ENCODE data around the gene TBPL2.
"Not testable (repeated sequence)": the region's sequence is repeated elsewhere in the genome, so short reads cannot be mapped to it uniquely, and the experiment has no call there.

Gene TBPL2

DNA sequence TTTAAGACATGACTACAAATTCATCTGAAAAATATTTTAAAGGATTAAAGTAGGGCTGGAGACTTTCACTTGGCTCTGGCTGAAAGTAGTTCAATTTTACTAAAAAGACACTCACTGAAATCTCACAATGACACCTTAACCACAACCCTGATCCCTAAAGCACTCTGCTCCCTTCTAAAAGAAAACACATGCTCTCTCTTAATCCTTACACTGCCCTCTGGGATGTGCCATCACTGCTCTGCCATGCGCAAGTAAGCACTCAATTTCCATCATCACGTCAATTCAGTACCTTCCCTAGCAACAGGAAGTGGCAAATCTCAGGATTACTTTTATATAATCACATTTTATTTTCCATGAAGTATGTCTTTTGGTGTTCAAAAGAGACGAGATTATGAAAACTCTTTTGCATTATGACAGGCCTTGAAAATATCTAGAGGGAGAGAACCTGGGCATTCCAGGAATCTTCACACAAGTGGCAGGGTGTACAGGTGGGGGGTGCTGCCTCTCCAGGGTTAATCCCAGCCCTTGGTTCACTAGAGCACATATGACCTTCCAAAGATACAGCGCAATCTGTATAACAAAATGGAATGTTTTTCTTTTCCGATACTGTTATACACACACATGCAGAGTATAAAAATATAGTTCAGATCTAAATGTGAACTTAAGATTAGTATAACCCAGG is 36.1 kb downstream of the TBPL2 start:
- no peak for DNase-seq (ENCODE audit: low read depth)

GRCh38 chr14:55401751-55402150 is 38.7 kb downstream of the TBPL2 start:
- DNase-seq (ENCODE audit: low read depth), result no peak

- no peak for DNase-seq (ENCODE audit: low read depth)
Measured at GRCh38 chr14:55399852-55400251, 40.6 kb downstream of the TBPL2 start.

GRCh38 chr14:55399183-55399582 is 41.2 kb downstream of the TBPL2 start:
- DNase-seq (ENCODE audit: low read depth), result no peak

DNA sequence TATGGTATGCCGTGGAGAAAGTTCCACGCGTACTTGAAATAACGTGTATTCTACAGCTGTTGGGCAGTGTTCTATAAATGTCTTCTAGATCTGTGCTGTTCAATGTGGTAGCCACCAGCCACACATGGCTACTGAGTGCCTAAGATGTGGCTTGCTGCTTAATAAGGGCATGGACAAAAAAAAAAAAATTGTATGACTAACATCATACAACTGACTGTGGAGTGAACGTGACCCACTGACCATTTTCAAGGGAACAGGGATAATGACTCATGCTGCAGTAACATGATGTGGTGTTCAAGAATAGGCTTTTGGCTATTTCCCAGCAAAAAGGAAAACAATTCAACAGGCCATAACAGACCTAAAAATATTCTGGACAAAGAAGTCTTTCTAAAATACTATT is 41.7 kb downstream of the TBPL2 start:
- no peak for DNase-seq (ENCODE audit: low read depth)

- DNase-seq (ENCODE audit: low read depth), result no peak
Measured at GRCh38 chr14:55389330-55389729, 51.1 kb downstream of the TBPL2 start.

DNA sequence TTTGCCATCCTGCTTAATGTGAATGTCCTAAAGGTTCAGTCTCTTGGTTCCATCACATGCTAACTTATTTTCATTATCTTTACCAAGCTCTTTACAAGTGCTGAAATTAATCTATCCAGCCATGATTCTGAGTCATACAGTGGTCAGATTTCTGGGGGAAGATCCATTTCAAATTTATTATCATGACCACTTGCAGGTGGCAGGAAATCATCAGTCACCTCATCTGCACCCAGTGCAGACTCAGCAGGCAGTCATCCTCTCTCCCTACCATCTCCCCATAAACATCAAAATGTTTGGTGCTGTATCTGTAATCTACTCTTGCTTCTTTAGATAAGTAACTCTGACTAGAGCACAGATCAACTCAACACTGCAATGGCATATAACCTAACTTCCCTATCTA is 52.3 kb downstream of the TBPL2 start:
- no peak for DNase-seq (ENCODE audit: low read depth)

DNA sequence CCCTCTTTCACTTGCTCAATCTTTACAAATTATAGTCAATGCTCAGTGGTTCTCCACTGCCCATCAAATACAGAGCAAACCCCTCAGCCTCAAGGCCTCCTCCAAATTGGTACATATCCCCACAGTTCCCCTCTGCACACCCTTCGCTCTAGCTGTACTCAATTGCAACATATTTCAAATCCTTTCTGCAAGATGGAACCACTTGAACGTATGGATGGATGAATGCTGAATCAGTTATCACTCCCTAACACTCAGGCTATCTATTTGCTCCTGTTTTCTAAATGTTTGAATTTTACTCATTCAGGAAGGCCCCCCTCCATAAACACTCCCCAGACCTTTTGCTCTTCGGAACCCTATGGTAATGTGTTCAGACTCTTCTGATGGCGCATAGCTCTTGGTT is 53.3 kb downstream of the TBPL2 start:
- DNase-seq (ENCODE audit: low read depth), result no peak

- DNase-seq (ENCODE audit: low read depth), result no peak
Measured at GRCh38 chr14:55386037-55386808, 54.2 kb downstream of the TBPL2 start.

GRCh38 chr14:55384536-55384935 is 55.9 kb downstream of the TBPL2 start:
- no peak for DNase-seq (ENCODE audit: low read depth)

- DNase-seq (ENCODE audit: low read depth), result no peak
Measured at GRCh38 chr14:55383541-55384140, 56.8 kb downstream of the TBPL2 start.

DNA sequence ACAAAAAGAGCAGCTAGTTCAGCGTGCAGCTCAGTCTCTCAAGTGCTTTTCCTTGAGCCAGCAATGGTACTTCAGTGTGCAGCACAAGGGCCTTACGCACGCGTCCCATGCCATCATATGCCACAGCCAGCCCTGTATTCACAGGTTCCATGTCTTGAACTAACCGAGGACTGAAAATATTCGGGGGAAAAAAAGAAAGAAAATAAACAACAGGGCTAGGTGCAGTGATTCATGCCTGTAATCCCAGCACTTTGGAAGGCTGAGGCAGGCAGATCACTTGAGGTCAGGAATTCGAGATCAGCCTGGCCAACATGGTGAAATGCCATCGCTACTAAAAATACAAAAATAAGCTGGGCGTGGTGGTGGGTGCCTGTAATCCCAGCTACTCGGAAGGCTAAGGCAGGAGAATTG is 57.4 kb downstream of the TBPL2 start:
- DNase-seq (ENCODE audit: low read depth), result not testable (repeated sequence)

DNA sequence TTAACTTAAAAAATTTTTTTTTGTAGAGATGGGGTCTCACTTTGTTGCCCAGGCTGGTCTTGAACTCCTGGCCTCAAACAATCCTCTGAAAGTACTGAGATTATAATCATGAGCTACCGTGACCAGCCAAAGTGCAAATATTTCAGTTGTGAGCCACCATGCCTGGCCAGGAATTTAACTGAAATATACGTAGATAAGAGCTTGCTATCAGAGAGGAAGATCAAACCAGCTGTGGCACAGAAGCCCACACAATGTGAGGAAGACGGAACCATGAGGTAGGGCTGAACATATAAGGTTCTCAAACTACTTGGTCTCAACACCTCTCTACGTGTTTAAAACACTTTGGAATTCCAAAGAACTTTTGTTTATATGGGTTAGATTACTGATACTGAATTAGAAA is 57.9 kb downstream of the TBPL2 start:
- no peak for DNase-seq (ENCODE audit: low read depth)

DNA sequence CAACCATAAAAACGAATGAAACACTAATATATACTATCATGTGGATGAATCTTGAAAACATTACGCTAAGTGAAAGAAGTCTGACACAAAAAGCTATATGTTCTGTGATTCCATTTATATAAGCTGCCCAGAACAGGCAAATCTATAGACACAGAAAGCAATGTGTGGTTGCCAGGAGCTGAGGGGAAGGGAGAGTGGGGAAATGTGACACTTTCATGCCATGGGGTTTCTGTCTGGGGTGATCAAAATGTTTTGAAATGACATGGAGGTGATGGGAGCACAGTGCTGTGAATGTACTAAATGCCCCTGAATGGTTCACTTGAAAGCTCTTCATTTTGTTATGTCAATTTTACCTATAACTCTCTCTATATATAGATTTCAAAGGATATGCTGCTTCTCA is 58.9 kb downstream of the TBPL2 start:
- no peak for DNase-seq (ENCODE audit: low read depth)

- DNase-seq (ENCODE audit: low read depth), result no peak
Measured at GRCh38 chr14:55381040-55381439, 59.4 kb downstream of the TBPL2 start.

DNA sequence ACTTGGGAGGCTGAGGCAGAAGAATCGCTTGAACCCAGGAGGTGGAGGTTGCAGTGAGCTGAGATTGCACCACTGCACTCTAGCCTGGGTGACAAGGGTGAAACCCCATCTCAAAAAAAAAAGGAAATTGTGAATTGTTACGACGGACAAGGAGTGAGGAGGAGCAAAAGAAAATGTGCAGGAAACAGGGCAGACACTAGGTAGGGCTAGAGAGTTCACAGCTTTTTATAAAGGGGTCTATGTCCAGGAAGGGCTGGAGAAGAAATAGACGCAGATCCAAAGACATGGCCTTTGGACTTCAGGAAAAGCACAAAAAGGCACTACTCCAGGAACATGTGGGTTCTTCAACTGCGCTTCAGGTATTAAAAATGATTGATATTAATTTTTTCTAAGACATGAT is 63.2 kb downstream of the TBPL2 start:
- DNase-seq (ENCODE audit: low read depth), result no peak

DNA sequence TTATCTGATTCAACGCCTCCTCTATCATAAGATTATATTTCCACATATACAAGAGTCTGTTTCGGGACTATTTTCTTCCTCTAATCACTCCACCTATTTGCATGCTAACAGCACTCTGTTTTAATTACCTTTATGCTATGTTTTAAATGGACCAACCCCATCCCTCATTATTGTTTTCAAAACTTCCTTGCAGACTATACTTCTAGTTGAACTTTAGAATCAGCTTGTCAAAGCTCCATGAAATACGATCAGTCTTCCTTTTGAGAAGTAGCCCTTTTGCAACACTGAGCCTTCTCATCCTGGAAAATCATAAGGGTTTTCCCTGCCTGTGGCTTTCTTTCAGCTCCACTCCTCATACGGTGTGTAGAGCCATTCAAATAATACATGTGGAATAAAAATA is 65.6 kb downstream of the TBPL2 start:
- DNase-seq (ENCODE audit: low read depth), result no peak

DNA sequence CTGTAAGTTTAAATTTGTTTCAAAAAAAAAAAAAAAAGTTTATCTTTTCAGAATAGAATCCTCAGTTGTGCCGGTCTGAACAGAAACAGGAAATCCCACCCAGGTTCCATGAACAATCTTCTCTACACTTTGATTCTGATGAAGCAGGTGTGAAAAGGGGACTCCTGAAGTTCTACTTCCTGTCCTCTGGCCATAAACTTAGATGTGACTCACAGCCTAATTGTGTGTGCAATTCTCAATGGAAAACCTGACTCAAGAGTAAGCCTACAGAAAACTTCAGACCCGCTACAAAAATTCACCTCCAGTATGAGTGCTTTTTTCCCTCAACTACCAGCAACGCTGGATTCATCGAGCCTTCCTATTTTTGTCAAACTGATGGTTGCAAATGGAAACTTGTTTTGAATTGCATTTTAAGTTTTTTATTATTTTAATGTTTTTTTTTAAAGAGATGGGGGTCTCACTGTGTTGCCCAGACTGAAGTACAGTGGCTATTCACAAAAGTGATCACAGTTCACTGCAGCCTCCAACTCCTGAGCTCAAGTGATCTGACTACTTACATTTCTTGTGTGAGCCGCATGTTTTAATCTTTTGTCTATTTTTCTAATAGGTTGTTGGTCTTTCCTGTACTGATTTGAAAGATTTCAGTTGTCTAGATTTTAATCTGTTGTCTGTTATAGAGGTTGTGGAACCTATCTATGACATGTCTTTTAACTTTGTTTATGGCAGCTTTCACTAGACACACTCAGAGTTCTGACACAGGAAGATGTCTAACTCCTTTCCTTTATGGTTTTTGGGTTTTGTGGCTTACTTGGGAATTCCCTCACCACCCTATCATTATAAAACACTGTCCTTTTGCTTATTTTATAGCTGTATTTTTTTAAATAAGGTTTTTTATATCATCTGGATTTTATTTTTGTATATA is 66.4 kb downstream of the TBPL2 start:
- no peak for DNase-seq (ENCODE audit: low read depth)

DNA sequence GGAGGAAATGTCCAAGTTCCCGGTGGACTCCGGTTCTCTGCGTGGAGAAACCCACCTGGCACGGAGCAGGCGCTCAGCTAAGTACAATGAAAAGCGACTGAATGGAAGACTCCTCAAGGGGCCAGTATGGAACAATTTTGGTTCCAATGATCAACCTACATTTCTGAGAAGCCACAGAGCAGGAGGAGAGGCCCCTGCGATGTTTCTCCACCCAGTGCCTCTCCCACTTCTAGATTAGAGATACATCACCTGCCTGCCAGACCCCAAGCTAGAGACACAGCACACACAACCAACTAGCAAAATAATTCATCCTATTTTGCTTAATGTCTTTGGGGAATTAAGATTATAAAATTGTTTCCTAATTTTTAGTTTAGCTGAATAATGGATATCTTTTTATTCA is 67.6 kb downstream of the TBPL2 start:
- no peak for DNase-seq (ENCODE audit: low read depth)

DNA sequence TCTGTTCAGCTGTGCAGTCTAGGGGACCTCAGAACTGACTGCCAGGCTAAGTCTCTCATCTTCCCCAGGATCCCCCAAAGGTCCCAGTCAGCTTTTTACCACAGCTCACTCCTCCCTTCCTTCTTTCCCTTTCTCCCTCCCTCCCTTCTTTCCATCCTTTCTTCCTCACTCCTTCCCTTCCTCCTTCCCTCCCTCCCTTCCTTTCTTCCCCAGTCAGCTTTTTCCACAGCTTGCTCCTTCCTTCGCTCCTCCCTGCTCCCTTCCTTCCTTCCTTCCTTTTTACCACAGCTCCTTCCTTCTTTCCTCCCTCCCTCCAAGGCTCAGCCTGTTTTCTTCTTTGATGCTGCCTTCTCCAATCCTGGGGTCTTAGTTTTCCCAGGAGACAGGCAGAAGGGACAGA is 68.0 kb downstream of the TBPL2 start:
- no peak for DNase-seq (ENCODE audit: low read depth)

GRCh38 chr14:55370883-55371455 is 69.4 kb downstream of the TBPL2 start:
- no peak for DNase-seq (ENCODE audit: low read depth)

DNA sequence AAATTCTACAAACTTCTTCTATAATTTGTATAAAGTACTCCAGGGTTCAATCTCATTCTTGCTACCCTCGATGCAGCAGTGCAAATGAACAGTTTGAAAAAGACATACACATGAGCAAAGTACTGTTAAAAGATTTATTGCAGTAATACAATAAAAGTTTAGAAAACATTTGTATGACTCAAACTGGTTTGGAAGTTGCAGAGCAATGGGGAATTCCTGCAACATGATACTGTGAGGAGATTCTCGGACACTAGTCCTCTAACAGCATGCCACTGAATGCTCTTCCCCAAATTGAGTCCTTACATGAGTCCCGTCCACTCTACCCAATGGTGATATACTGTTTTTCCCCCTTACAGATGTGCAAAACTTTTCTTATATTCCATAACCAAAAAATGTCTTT is 74.1 kb downstream of the TBPL2 start:
- DNase-seq (ENCODE audit: low read depth), result no peak
